Measurements from ENCODE around the gene SMPD3.

Gene SMPD3

GRCh38 chr16:68436581-68436980, 11.7 kb downstream of the SMPD3 start:
- H3K27ac ChIP-seq, result no peak overlapping the region
- no peaks in the 10 kb centered on the region for H3K36me3 ChIP-seq (replicated peaks)
- no peak for DNase-seq
- peak; percentile 52 for TF ChIP-seq CTCF (IDR thresholded peaks at IDR 0.05; ENCODE audit: low read depth, low read length, missing control alignments)
- H3K27me3 ChIP-seq (replicated peaks), result peaks cover 2% of the 10 kb centered on the region
- in situ Hi-C loops (cut with HindIII; ENCODE audit: low pct_ligation_motif_present, low sequenced_read_pairs), result no loop called here
- no peak overlapping the region for H3K4me3 ChIP-seq (ENCODE audit: low read depth, low read length)

- in situ Hi-C loops (cut with HindIII; ENCODE audit: low pct_ligation_motif_present, low sequenced_read_pairs), result no loop called here
- H3K36me3 ChIP-seq (replicated peaks), result no peaks in the 10 kb centered on the region
- H3K27me3 ChIP-seq (replicated peaks), result peaks cover 2% of the 10 kb centered on the region
- H3K27ac ChIP-seq, result no peak overlapping the region
- TF ChIP-seq CTCF (IDR thresholded peaks at IDR 0.05; ENCODE audit: low read depth, low read length, missing control alignments), result no peak
- DNase-seq, result no peak
- no peak overlapping the region for H3K4me3 ChIP-seq (ENCODE audit: low read depth, low read length)
These were observed 13.6 kb downstream of the SMPD3 start for GRCh38 chr16:68434624-68435210.

GRCh38 chr16:68433316-68433715, 15.0 kb downstream of the SMPD3 start:
- DNase-seq, result no peak
- peaks cover 2% of the 10 kb centered on the region for H3K27me3 ChIP-seq (replicated peaks)
- TF ChIP-seq CTCF (IDR thresholded peaks at IDR 0.05; ENCODE audit: low read depth, low read length, missing control alignments), result no peak
- H3K4me3 ChIP-seq (ENCODE audit: low read depth, low read length), result no peak overlapping the region
- in situ Hi-C loops (cut with HindIII; ENCODE audit: low pct_ligation_motif_present, low sequenced_read_pairs), result no loop called here
- H3K36me3 ChIP-seq (replicated peaks), result no peaks in the 10 kb centered on the region
- no peak overlapping the region for H3K27ac ChIP-seq

DNA sequence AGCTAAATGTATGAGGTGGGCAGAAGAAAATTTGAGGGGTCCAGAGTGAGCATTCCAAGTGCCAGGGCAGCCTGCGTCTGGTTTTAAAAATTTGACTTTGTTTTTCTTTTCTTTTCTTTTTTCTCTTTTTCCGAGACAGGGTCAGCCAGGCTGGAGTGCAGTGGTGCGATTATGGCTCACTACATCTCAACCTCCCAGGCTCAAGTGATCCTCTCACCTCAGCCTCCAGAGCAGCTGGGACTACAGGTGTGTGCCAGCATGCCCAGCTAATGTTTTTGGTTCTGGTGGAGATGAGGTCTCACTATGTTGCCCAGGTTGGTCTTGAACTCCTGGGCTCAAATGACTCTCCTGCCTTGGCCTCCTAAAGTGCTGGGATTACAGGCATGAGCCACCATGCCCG, 15.6 kb downstream of the SMPD3 start:
- no peak overlapping the region for H3K4me3 ChIP-seq (ENCODE audit: low read depth, low read length)
- no peak for DNase-seq
- no peaks in the 10 kb centered on the region for H3K36me3 ChIP-seq (replicated peaks)
- H3K27ac ChIP-seq, result no peak overlapping the region
- TF ChIP-seq CTCF (IDR thresholded peaks at IDR 0.05; ENCODE audit: low read depth, low read length, missing control alignments), result no peak
- in situ Hi-C loops (cut with HindIII; ENCODE audit: low pct_ligation_motif_present, low sequenced_read_pairs), result no loop called here
- no peaks in the 10 kb centered on the region for H3K27me3 ChIP-seq (replicated peaks)

GRCh38 chr16:68429076-68429854, 19.0 kb downstream of the SMPD3 start:
- no peak for TF ChIP-seq CTCF (IDR thresholded peaks at IDR 0.05; ENCODE audit: low read depth, low read length, missing control alignments)
- in situ Hi-C loops (cut with HindIII; ENCODE audit: low pct_ligation_motif_present, low sequenced_read_pairs), result no loop called here
- no peak overlapping the region for H3K27ac ChIP-seq
- no peaks in the 10 kb centered on the region for H3K36me3 ChIP-seq (replicated peaks)
- H3K4me3 ChIP-seq (ENCODE audit: low read depth, low read length), result no peak overlapping the region
- H3K27me3 ChIP-seq (replicated peaks), result no peaks in the 10 kb centered on the region
- no peak for DNase-seq

Data from brain microvascular endothelial cell (primary cell).